RWPE2 (cell line): ENCODE results near the gene RSPH1.

Source experiments
- ATAC-seq: fragments of 200-7000 bp; cut with Tn5 transposase; 3 replicates; pipeline ENCODE4 v1.9.1; 2021; ENCODE audit warnings: low read depth
- DNase-seq: peaks from one replicate; pipeline ENCODE4 v3.0.0-alpha.2; 2020; ENCODE audit warnings: low spot score
- H3K27ac ChIP-seq: fragments of 450-650 bp; 2 replicates; pipeline ENCODE4 v1.5.1; 2017; ENCODE audit warnings: mild to moderate bottlenecking; ENCODE audit not compliant: poor library complexity, severe bottlenecking
- H3K27me3 ChIP-seq: fragments of 250-450 bp; sonication (Bioruptor Pico); 2 replicates; pipeline ENCODE4 v1.5.1; 2021; ENCODE audit warnings: mild to moderate bottlenecking, moderate library complexity; ENCODE audit not compliant: insufficient read depth, poor library complexity, severe bottlenecking
- H3K36me3 ChIP-seq: fragments of 250-450 bp; sonication (Bioruptor Pico); 2 replicates; pipeline ENCODE4 v1.5.1; 2020; ENCODE audit warnings: low read depth, mild to moderate bottlenecking, moderate library complexity
- H3K4me1 ChIP-seq: fragments of 250-450 bp; sonication (Bioruptor Pico); 2 replicates; pipeline ENCODE4 v1.5.1; 2021; ENCODE audit warnings: mild to moderate bottlenecking, moderate library complexity; ENCODE audit not compliant: insufficient read depth, poor library complexity, severe bottlenecking
- H3K4me3 ChIP-seq: fragments of 250-450 bp; sonication (Bioruptor Pico); 2 replicates; pipeline ENCODE4 v1.5.1; 2021; ENCODE audit warnings: mild to moderate bottlenecking, moderate library complexity; ENCODE audit not compliant: severe bottlenecking
- H3K9me3 ChIP-seq: fragments of 250-450 bp; sonication (Bioruptor Pico); 2 replicates; pipeline ENCODE4 v1.5.1; 2021; ENCODE audit warnings: mild to moderate bottlenecking, moderate library complexity; ENCODE audit not compliant: severe bottlenecking
- TF ChIP-seq, protein P1 (sequence below): fragments of 450-650 bp; IDR thresholded peaks from one replicate; pipeline ENCODE4 v1.5.1; 2017; ENCODE audit warnings: mild to moderate bottlenecking, moderate library complexity; ENCODE audit not compliant: poor library complexity, severe bottlenecking

RSPH1 gene

DNA sequence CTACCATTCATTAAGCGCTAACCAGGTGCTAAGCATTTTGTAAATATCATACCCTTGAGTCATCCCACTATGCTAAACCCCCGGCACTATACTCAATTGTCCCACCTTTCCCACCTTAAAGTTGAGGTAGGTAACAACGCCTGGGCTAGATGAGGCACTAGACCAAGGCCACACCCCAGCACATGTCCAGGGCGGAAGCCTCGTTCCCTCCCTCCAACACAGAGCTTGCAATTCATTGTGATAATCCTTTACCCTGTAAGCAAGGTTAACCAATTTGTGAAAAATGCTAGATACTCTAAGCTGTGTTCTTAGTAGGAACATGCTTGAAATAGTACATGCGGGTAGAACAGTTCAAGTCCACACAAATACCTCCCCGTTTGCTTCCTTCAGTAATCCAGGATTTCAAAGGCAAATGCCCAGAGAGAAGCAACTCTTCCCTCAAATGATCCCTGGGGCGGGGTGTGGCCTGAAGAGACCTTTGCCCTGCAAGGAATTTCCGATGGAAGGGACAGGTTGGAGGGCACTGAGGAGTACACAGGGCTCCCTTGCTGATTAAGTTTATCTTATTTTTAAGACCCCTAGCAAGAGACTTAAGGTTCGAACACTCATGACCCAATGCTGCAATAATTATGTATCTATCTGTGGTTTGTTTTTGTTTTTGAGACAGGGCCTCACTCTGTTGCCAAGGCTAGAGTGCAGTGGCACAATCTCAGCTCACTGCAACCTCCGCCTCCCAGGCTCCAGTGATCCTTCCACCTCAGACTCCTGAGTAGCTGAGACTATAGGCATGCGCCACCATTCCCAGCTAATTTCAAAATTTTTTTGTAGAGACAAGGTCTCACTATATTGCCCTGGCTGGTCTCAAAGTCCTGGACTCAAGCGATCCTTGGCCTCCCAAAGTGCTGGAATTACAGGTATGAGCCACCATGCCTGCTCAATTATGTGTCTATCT lies 2.6 kb downstream of the RSPH1 start:
- no peak for ATAC-seq
- Histone ChIP-seq H3K4me1 (peaks cover 2% of the 10 kb centered on the region), H3K9me3 (no peaks in the 10 kb centered on the region), H3K4me3 (no peak overlapping the region), H3K27me3 (no peaks in the 10 kb centered on the region), H3K36me3 (no peaks in the 10 kb centered on the region), H3K27ac (no peak overlapping the region)
- DNase-seq: no peak
- TF ChIP-seq, protein P1, sequence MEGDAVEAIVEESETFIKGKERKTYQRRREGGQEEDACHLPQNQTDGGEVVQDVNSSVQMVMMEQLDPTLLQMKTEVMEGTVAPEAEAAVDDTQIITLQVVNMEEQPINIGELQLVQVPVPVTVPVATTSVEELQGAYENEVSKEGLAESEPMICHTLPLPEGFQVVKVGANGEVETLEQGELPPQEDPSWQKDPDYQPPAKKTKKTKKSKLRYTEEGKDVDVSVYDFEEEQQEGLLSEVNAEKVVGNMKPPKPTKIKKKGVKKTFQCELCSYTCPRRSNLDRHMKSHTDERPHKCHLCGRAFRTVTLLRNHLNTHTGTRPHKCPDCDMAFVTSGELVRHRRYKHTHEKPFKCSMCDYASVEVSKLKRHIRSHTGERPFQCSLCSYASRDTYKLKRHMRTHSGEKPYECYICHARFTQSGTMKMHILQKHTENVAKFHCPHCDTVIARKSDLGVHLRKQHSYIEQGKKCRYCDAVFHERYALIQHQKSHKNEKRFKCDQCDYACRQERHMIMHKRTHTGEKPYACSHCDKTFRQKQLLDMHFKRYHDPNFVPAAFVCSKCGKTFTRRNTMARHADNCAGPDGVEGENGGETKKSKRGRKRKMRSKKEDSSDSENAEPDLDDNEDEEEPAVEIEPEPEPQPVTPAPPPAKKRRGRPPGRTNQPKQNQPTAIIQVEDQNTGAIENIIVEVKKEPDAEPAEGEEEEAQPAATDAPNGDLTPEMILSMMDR: no peak

DNA sequence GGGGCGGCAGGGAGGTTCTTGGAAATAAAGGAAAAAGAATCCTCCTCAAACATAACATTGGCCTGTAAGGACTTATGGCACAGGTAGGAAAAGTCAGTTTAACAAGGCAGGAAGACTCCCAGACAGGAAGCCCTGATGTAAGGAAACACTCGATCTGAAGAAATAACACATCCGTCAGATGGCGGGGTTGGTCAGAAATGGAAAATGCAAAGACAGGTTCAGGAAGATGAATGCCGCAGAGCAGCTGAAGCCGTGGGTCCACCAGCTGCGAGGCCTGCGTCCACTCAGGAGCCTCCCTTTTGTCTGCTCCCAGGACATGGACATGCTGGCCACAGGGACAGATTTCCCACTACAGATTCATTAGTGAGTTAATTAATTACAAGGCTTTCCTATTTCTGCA lies 3.8 kb downstream of the RSPH1 start:
- peaks cover 2% of the 10 kb centered on the region for H3K4me1 ChIP-seq
- H3K27me3 ChIP-seq: no peaks in the 10 kb centered on the region
- no peak overlapping the region for H3K27ac ChIP-seq
- TF ChIP-seq, protein P1: no peak
- H3K4me3 ChIP-seq: no peak overlapping the region
- no peak for DNase-seq
- H3K9me3 ChIP-seq: no peaks in the 10 kb centered on the region
- ATAC-seq: no peak
- no peaks in the 10 kb centered on the region for H3K36me3 ChIP-seq

DNA sequence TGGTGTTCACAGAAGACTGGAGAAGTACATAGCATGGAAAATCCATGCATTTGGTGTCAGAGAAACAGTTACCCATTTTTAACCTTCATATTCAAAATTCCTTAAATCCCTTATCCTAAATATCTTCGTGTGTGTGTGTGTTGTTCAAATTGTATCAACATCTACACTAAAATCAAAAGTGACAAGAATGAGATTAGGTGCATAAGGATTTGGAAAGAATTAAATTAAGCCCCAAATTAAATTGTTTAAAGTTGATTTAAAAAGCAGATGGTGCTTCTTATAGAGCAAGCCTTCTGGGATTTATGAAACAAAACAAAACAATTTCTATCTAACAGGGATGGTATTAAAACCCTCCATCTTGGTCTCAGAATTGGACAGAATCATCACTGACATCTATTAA lies 4.7 kb downstream of the RSPH1 start:
- TF ChIP-seq, protein P1: no peak
- no peak for DNase-seq
- Histone ChIP-seq H3K27ac (no peak overlapping the region), H3K27me3 (no peaks in the 10 kb centered on the region), H3K4me1 (peaks cover 6% of the 10 kb centered on the region), H3K4me3 (no peak overlapping the region), H3K36me3 (no peaks in the 10 kb centered on the region), H3K9me3 (no peaks in the 10 kb centered on the region)
- ATAC-seq: no peak

DNA sequence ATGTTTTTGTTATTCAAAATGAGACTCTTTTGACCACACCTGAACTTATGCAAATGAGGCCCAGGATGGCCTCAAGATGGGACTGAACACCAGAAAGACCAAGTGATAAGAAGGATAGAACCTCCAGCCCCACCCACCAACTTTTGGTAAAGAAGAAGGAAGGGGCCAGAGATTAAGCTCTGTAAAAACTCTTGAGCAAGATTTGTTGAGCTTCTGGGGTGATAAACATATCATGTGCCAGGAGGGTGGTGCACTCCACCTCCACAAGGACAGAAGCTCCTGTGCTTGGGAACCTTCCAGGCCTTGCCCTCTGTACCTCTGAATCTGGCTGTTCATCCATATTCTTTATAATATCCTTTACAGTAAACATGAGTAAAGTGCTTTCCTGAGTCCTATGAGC lies 5.3 kb downstream of the RSPH1 start:
- Histone ChIP-seq H3K36me3 (no peaks in the 10 kb centered on the region), H3K27me3 (no peaks in the 10 kb centered on the region), H3K4me1 (peaks cover 6% of the 10 kb centered on the region)

More for the DNA sequence above, 5.3 kb downstream of the RSPH1 start:
- ATAC-seq (no peak), DNase-seq (no peak)
- no peak overlapping the region for H3K27ac ChIP-seq
- H3K4me3 ChIP-seq: no peak overlapping the region
- H3K9me3 ChIP-seq: no peaks in the 10 kb centered on the region
- TF ChIP-seq, protein P1: no peak
